HG02642 (cell line): ENCODE results near the gene PIAS4.

Experiments used
- ATAC-seq: cut with Tn5 transposase; IDR thresholded peaks from one replicate; pipeline ENCODE4 v1.9.1; 2021; ENCODE audit warnings: mild to moderate bottlenecking; ENCODE audit not compliant: unreplicated experiment, poor library complexity

PIAS4 gene

DNA sequence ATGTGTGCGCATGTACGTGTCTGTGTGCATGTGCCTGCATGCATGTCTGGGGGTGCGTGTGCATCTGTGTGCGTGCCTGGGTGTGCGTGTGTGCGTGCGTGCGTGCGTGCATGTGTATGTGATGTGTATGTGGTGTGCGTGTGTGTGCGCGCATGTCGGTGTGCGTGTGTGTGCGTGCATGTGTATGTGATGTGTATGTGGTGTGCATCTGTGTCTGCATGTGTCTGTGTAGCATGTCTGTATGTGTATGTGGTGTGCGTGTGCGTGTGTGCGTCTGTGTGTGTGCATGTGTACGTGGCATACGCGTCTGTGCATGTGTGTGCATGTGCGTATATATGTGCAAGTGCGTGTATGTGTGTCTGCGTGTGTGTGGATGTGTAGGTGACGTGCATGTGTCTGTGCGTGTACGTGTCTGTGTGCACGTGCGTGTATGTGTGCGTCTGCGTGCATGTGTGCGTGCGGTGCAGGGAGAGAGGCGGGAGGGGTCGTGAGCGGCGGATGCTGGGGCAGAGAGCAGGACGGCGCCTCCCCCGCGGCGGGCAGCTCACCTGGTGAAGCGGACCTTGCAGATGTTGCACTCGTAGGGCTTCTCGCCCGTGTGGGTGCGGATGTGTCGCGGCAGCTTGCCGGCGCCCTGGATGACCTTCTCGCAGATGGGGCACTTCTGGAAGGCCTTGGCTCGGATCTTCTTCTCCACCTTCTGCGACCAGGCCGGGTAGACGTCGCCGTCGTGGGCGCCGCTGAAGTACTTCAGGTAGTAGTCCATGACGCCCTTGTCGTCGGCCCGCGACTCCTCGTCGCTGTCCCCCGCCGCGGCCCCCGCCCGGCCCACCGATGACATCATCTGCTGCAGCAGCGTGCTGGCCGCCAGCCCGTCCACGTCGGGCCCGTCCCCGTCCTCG lies 46.1 kb downstream of the PIAS4 start:
- no peak for ATAC-seq

DNA sequence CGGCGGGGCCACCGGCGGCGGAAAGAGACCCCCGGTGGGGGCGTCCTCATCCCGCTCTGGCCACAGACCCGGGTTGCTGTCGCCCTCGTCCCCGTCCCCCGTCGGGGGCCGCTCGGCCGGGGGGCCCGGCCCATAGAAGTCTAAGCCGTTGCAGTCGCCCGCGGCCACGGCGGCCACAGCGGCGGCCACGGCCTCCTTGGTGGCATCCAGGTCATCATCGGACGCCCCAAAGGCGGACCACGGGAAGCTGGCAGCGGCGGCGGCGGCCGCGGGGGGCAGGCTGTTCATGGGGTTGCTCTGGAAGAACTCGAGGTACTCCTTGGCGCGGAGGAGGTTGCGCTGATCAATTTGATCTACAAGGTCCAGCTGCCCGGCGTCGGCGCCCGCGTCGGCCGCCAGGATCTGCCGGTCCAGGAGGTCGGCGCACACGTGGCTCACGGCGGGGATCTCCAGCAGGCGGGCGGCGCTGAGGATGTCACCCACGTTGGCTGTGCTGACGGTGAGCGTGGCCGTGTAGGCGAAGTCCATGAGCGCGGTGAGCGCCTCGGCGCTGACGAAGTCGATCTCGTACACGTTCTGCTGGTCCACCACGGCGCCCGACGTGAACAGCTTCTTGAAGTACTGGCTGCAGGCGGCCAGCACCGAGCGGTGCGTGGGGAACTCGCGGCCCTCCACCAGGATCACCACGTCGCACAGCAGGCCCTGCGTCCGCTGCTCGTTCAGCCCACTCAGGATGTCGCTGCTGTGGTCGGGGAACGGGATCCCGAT lies 47.1 kb downstream of the PIAS4 start:
- no peak for ATAC-seq

DNA sequence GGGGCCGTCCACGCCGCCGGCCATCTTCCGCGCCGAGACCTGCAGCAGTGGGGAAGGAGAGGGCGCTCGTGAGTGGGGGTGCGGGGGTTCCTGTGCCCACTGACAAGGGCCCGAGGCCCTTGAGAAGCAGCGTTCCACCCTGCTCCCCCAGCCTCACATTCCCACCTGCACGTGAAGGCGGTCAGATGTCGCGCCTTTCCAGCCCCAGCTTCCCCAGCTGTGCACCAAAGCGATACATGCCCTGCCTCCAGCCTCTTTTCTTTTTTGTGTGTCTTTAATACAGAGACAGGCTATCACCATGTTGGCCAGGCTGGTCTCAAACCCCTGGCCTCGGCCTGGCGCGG lies 47.6 kb downstream of the PIAS4 start:
- ATAC-seq = no peak

DNA sequence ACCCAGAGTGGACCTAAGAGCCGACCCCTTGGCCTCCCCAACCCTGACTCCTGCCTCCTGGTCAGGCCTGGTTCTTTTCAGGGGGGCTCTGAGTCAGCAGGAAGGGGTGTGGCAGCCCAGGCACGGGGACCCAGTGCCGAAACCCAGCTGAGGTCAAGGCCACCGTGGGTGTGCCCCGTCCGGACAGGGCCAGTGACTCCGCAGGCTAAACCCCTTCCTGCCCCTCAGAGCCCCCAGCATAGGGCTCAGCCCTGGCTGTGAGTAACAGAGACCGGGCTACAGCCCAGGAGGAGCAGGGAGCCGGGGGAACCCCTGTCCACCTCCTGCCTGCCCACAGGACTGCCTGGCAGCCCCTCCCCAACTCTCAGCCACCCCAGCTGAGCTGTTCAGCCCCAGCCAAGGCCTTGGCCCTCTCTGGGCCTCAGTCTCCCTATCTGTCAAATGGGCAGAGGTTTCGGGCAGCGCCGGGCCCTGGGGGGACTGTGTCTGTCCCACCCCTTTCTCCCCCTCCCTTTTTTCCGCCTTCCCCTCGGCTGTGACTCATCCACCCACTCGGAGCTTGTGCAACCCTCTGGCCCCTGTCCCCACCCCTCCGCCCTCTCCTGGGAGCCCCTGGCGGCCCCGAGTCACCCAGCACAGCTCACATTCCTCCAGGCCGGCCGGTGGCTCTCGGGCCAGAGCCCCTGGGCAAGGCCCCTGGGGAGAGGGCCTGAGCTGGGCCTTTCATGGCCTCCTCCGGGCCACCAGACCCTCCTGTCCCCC lies 50.6 kb downstream of the PIAS4 start:
- ATAC-seq = no peak

DNA sequence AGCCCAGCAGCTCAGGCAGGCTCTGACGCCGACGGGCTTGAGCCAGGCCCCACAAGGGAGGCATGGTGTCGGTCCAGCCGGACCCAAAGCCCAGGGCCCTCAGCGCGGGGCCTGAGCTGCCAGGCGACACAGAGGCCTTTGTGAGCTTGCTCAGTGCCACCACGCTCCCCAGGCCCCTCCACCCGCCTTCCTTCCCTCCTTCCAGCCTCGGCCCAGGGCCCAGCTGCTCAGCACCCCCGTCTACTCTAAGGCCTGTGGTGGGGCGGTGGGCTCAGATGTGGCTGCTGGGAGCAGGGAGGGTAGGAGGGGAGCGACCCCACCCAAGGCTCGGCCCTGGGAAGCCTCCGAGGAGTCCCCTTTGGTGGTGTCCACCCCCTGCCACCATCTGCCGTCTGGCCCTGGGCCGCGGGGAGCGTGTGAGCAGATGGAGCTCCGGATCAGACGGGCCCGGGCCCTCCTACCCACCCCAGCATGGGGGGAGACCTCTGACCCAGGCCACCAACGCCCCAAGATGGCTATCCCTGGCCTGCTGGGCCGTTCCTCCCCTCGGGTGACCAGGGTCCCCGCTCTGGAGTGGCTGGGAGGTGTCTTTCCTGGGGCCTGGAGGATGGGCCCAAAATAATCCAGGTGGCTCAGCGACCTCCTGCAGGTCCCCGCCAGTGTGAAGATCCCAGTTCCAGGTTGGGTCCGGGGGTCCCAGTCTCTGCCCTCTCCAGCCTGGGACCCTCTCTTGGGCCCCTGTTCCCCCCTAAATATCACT lies 51.3 kb downstream of the PIAS4 start:
- no peak for ATAC-seq

DNA sequence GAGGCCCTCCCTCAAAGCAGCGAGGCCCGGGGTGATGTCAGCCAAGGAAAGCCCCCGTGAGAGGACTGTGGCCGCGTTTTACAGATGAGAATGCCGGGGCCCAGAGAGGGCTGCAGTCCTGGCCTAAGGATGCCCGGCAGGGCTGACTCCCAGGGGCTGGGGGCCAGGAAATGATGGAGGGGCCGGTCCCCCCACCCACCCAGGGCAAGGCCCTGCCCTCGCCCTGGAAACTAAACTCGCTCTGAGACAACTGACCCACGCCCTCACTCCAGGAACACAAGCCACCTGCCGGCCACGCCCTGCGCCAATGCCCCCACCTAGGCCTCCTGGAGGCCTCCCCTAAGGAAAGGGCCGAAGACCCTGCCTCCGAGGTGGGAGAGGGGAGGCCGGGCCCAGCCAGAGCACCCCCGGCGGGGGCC lies 51.9 kb downstream of the PIAS4 start:
- ATAC-seq = no peak

DNA sequence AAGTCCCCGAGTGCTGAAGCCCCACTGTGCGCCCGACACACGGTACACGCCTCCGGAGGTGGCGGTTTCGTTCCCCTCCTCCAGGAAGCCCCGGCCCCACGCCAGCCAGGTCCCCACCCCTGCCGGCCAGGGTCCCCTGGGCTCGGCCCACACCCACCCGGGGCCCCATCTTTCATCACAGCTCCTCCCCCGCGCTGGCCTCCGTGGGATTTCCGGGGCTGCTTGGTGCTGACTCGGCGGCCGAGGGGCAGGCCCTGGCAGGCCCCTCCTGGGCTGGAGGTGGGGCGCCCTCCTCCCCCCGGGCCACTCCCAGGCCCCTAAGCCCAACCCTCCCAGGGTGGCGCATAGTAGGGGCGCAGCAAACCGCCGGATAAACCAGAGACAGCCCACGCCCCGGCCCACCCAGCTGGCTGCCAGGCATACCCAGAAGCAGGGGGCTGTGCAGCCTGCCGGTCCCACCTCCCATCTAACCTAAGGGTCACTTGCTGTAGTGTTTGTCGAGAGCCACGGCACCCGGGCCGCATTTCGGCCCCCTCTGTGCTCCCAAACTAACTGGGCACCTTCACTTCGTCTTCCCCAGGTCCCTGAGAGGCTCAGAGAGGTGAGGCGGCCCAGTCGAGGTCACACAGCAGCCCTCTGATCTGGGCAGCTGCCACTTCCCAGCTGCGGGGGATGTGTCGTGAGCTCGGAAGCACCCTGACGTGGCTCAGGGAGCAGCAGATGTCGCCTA lies 52.5 kb downstream of the PIAS4 start:
- no peak for ATAC-seq

DNA sequence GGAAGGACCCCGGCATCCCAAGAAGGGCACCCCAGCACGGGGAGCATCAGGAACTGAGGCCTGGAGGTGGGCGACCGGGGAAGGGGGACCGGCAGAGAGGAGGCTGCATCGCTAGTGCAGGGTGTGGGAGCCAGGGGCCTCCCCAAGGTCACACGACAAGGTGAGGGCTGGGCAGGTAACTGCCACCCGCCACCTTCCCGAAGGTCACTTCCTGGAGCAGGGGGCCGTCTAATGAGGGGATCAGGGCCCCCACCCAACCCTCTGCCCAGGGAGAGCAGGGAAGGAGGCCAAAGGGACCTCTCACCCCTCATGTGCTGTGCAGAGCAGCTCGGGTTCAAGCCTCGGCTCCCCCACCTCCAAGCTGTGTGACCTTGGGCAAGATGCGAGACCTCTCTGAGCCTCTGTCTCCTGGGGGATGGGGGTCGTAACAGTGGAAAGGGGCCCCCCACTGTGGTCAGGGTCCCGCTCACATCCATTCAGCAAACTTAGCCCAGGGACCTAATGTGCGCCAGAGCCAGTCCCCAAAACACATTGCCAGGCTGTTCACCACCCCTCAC lies 53.2 kb downstream of the PIAS4 start:
- ATAC-seq = no peak

DNA sequence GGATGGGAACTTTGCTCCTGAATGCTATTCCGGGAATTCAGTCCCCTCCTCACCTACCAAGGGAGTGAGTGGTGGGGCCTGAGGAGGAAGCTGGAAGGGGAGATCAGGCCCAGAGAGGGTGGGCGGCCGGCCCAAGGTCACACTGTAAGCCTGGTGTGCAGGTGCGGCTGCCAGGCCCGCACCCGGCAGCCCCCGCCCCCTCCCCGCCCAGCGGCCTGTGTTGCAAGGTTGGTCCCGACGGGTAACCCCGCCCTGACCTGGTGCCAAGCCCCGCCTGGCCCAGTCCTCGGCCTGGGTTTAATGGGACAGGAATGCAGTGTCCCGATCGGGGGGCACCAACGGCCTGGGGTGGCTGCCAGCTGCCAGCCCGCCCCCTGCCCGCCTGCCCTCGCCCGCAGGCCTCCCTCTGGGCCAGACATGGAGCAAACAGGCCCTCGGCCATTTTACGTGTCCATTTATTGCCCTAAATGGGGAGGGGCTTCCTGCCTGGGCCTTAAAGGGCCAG lies 53.7 kb downstream of the PIAS4 start:
- ATAC-seq = no peak

DNA sequence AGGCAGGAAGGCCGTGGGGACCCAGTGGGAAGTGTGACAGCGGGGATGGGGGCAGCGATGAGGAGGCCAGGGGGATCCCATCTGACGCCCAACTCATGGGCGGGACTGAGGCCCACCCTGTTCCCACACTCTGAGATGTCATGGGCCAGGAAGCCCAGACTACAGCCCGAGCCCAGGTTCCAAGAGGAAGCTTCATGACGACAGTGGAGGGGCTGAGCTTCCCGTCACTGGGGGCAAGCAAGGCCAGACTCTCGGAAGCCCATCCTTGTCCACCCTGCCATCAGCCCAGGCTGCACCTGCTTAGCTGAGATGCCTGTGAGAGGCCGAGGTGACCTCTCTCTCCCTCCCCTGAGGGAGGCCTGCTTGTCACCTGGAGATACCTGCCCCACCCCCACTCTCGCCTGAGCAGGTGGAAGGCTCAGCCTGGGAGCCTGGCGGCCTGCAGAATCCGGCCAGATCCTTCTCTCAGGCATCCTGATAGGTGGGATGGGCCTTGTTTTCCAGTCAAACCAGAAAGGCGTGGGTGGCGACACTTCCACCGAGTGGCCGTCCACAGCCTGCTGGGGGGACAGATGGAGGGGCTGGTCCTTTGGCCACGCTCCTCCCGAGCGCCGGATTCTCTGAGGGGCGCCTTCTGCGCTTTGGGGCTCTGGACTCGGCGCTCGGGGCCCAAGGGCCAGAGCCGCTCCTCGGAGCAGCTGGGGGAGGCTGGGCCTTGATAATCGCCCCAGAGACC lies 54.3 kb downstream of the PIAS4 start:
- ATAC-seq = no peak

DNA sequence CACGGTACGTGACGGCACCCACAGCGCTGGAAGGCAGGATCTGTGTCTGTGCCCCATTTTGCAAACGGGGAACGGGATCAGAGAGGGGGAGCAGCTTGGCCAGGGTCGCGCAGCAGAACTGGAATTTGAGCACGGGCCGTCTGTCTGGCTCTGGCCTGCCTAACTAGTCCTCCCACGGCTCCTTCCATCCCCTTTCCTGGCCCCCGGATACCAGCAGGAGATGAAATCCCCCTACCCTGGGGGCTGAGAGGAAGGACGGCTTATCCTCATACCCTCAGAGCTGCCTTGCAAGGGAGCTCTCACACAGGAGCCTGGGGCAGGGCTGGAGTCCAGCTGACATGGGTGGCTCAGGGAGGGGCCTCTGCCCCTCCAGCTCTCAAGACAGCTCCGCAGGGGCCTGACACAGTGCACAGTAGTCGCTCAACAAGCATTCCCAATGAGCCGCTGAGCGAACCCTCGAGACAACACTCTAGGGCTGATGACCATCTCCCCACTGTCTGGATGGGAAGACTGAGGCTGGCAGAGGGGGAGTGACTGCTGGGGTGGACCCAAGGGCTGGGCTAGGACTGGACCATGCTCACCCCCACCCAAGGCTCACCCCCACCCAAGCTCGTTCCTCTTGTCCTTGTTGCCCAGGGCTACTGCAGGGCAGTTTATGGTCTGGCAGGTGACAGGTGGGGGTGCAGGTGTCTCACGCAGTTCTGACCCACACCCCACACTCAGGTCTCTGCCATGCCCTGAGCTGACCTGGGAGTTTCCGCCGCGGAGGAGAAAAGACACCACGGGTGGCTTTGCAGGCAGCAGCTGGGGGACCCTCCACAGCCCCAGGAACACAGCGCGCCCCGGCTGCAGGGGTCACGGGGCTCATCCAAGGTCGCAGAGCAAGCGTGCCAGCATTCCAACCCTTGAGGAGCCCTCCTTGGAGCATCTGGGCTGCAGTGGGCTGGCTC lies 55.2 kb downstream of the PIAS4 start:
- ATAC-seq = no peak

DNA sequence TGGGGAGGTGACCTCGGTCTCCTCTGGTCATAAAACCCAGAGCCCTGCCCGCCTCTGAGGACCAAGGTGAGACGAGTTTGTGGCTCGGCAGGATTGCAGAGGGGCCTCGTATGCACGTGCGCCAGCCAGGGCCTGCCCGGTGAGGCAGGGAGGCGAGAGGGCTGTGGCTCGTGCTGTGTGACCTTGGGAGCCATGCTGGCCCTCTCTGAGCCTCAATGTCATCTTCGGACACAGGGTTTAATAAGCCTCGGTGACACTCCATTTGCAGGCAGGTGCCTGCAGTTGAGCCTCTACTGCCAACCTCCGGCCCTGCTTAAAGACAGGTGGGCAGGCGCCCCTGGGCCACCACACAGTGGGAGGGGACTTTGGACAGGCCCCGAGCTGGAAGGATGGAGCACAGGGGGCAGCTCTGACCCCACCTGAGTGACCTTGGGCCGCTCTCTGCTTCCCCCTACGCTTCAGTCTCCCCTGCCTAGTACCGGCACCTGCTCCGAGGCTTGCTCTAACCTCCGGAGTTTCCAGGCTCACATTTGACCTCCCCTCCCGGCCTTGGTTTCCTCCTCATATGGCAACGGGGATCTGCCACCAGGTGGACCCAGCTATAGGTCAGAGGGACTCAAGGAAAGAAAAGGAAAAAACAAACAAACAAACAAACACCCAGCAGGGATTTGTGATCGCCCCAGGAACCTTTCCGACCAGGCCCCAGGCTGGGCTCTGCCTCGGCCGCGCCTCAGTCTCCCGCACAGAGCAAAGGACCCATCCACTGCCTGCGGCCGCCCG lies 56.0 kb downstream of the PIAS4 start:
- no peak for ATAC-seq

DNA sequence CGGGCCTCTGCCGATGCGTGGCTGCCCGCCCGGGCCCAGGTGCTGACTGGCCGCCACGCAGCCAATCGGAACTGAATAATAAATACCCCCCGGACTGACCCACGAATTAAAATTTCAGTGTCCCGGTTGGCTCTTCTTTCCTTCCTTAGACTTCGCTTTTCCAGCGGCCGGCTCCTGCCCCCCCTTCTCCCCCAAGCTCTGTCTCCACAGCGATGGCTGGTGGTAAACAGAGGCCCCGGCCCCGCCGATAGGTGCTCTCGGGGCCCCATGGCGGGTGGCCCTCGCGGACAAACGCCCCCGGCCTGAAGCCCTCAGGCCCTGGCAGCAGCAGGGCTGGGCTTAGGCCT lies 56.6 kb downstream of the PIAS4 start:
- no peak for ATAC-seq

DNA sequence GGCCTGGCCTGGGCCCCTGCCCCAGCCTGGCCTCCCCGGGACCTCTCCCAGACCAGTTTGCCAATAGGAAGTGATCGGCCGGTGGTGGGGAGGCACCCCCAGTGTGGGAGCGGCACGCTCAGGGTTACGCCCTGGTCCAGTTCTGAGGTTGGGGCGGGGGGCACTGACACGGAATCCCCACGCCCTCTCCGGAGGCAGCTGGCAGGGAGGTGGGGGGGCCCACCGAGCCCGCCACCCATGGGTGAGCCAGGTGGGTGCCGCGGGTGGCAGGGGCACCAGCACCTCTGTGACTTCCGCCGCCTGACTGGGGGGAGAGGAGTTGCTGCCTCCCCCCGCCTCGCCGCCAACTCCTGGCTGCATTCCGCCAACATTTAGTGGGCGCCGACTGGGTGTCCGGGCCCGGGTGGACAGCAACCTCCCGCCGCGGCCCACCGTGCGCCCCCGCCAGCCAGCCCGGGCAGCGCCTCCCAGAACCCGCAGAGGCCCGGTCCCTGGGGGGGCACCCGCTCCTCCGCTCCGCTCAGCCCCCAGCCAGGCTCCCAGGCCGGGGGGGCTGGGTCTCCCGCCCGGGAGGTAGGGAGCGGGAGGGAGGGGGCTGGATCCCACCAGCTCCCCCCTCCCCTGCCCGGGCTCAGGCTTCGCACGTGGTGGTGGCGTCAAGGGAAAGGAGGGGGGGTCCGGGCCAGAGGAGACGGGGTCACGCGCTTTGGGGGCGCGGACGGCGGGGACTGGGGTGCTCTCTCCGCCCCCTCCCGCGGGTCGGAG lies 57.1 kb downstream of the PIAS4 start:
- ATAC-seq = peak; percentile 4

DNA sequence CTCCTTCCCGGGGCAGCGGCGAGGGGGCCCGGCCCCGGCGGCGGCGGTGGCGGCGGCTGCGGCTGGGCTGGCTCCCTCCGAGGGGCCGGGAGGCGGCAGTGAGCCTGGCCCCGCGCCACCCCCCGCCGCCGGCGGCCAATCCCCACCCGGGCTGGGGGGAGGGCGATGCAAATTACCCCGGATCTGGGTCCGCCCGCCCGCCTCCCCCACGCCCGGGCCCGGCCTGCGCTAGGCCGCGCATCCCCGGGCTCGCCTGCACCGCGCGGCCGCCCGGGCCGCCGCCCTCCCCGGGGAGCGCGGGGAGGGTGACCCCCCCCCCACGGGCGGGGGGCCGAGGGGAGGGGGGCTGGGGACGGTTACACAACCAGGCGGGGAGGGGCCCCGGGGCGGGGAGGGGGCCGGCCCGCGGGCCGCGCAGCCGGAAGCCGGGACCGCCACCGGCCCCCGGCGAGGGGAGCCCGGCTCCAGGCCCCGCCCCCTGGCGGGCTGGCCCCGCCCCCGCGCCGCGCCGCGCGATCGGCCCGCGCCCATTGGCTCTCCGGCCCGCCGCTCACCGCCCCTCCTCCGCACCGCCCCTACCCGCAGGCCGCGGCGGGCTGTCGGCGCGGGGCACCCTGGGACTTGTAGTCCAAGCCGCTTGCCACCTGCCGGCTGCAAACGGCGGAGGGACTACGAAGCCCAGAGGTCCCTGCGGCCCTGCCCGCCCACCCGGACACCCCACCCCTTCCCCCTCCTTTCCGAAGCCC lies 58.1 kb downstream of the PIAS4 start:
- peak; percentile 74 for ATAC-seq
